Caco-2 (cell line): ENCODE measurements around the gene KMT2D. TPM values are rescaled to one million over a fixed set of nuclear protein-coding genes. Genes with fewer than 3 reads are reported as not detected.

Experiments used
- BruUV-seq: library from RNA; stranded (reverse); fragments of 400-500 nt; replicated peaks from 2 replicates; lab custom pipeline; 2021; lab: Mats Ljungman, UMichigan
- CTCF ChIA-PET: fragments of 300-600 bp; sonication (Branson Sonifier 250); formaldehyde crosslinking; loops from one replicate; lab custom pipeline; 2022; ENCODE audit warnings: antibody characterized with exemption; lab: Charles Lee
- POLR2A ChIA-PET: fragments of 300-600 bp; sonication (Branson Sonifier 250); formaldehyde crosslinking; loops from one replicate; lab custom pipeline; 2022; ENCODE audit warnings: antibody characterized with exemption; lab: Charles Lee
- DNase-seq, 2 experiments: peaks; one replicate each; pipeline versions ENCODE4 v3.0.0 to v3.0.0-alpha.2; 2020 to 2022
- H3K27me3 ChIP-seq: replicated peaks from 2 replicates; pipeline ENCODE4 v1.6.0; 2011; ENCODE audit warnings: low read length; ENCODE audit not compliant: control insufficient read depth, insufficient read depth
- H3K36me3 ChIP-seq: 2 replicates; pipeline ENCODE4 v1.5.1; 2011; ENCODE audit warnings: low read length; ENCODE audit not compliant: control insufficient read depth, insufficient read depth
- H3K4me1 ChIP-seq: fragments of 250-450 bp; sonication (Bioruptor Pico); 2 replicates; pipeline ENCODE4 v1.5.1; 2020; ENCODE audit warnings: mild to moderate bottlenecking
- H3K4me3 ChIP-seq: 2 replicates; pipeline ENCODE4 v1.5.1; 2011; ENCODE audit warnings: low read depth, mild to moderate bottlenecking, control low read depth, low read length
- H3K9me3 ChIP-seq: fragments of 250-450 bp; sonication (Bioruptor Pico); 2 replicates; pipeline ENCODE4 v1.5.1; 2020; ENCODE audit warnings: mild to moderate bottlenecking, moderate library complexity
- H3K27ac Mint-ChIP-seq: one replicate; pipeline ENCODE4 v1.8.0; 2022; ENCODE audit warnings: mixed read lengths; ENCODE audit not compliant: unreplicated experiment
- H3K27me3 Mint-ChIP-seq: one replicate; pipeline ENCODE4 v1.8.0; 2022; ENCODE audit warnings: mixed read lengths; ENCODE audit not compliant: insufficient read depth, unreplicated experiment
- H3K36me3 Mint-ChIP-seq: one replicate; pipeline ENCODE4 v1.8.0; 2022; ENCODE audit warnings: mild to moderate bottlenecking, mixed read lengths; ENCODE audit not compliant: insufficient read depth, unreplicated experiment
- H3K4me1 Mint-ChIP-seq: one replicate; pipeline ENCODE4 v1.8.0; 2022; ENCODE audit warnings: low read depth, mixed read lengths; ENCODE audit not compliant: unreplicated experiment
- H3K4me3 Mint-ChIP-seq: one replicate; pipeline ENCODE4 v1.8.0; 2022; ENCODE audit warnings: mild to moderate bottlenecking, moderate library complexity, mixed read lengths; ENCODE audit not compliant: unreplicated experiment
- H3K9me3 Mint-ChIP-seq: one replicate; pipeline ENCODE4 v1.8.0; 2022; ENCODE audit warnings: mixed read lengths; ENCODE audit not compliant: unreplicated experiment
- CTCF ChIP-seq, 2 experiments: fragments of 200-600 bp in 1 of 2; IDR thresholded peaks; 1 replicate in 1 of 2; 2 replicates in 1 of 2; pipeline versions ENCODE4 v1.5.1 to v1.8.0; 2011 to 2022; ENCODE audit warnings: antibody characterized with exemption in 1 of 2, control low read depth in 1 of 2, inconsistent platforms in 1 of 2, low read depth in 1 of 2, low read length in 1 of 2, mild to moderate bottlenecking in 1 of 2, moderate library complexity in 1 of 2; ENCODE audit not compliant: insufficient read depth in 1 of 2, severe bottlenecking in 1 of 2, unreplicated experiment in 1 of 2
- intact Hi-C: fragments of 100-400 bp; cut with micrococcal nuclease; formaldehyde crosslinking; loops from one replicate; pipeline ENCODE4 v1.10.0; 2022; ENCODE audit not compliant: unreplicated experiment
- total RNA-seq: library from RNA; stranded (reverse); gene quantifications from 2 replicates; pipeline ENCODE4 v1.2.3, GENCODE V29; 2022

Gene KMT2D
- total RNA-seq, 1 experiment from 2014 or later = 139 TPM

- Mint-ChIP-seq H3K27ac (no peak overlapping the region), H3K36me3 (peaks cover 92% of the 10 kb centered on the region)
Observed at GRCh38 chr12:49036029-49036428, 24.6 kb downstream of the KMT2D start.

GRCh38 chr12:49034286-49034622 is 26.3 kb downstream of the KMT2D start:
- no peak overlapping the region for H3K27ac Mint-ChIP-seq
- H3K9me3 Mint-ChIP-seq = no peaks in the 10 kb centered on the region
- CTCF ChIA-PET = no interaction called here
- no peak for DNase-seq
- H3K36me3 Mint-ChIP-seq = peaks cover 92% of the 10 kb centered on the region
- Histone ChIP-seq H3K36me3 (peaks cover 4% of the 10 kb centered on the region), H3K9me3 (no peaks in the 10 kb centered on the region), H3K27me3 (no peaks in the 10 kb centered on the region), H3K4me1 (no peaks in the 10 kb centered on the region), H3K4me3 (no peak overlapping the region)
- BruUV-seq = no TSS peak
- no peak overlapping the region for H3K4me3 Mint-ChIP-seq
- POLR2A ChIA-PET = no interaction called here
- intact Hi-C loops = no loop called here
- no peaks in the 10 kb centered on the region for H3K27me3 Mint-ChIP-seq
- TF ChIP-seq CTCF (IDR thresholded peaks at IDR 0.05; ENCODE audit: insufficient read depth in 1 of 2, low read depth in 1 of 2, low read length in 1 of 2, severe bottlenecking in 1 of 2, unreplicated experiment in 1 of 2) = no peak
- no peaks in the 10 kb centered on the region for H3K4me1 Mint-ChIP-seq

More at GRCh38 chr12:49036029-49036428, 24.6 kb downstream of the KMT2D start:
- TF ChIP-seq CTCF (IDR thresholded peaks at IDR 0.05; ENCODE audit: insufficient read depth in 1 of 2, low read depth in 1 of 2, low read length in 1 of 2, severe bottlenecking in 1 of 2, unreplicated experiment in 1 of 2) = no peak
- Mint-ChIP-seq H3K27me3 (no peaks in the 10 kb centered on the region), H3K4me3 (no peak overlapping the region), H3K9me3 (no peaks in the 10 kb centered on the region), H3K4me1 (no peaks in the 10 kb centered on the region)
- POLR2A ChIA-PET = no interaction called here
- peaks cover 4% of the 10 kb centered on the region for H3K36me3 ChIP-seq
- no TSS peak for BruUV-seq
- no peaks in the 10 kb centered on the region for H3K4me1 ChIP-seq
- no peak for DNase-seq
- no peaks in the 10 kb centered on the region for H3K9me3 ChIP-seq
- CTCF ChIA-PET = interaction anchor here (0.6 kb wide), 1 partner anchor 112 kb away, joined by 5 read pairs; no protein-coding TSS in a partner anchor
- intact Hi-C loops = no loop called here
- no peak overlapping the region for H3K4me3 ChIP-seq
- no peaks in the 10 kb centered on the region for H3K27me3 ChIP-seq

- CTCF ChIA-PET = no interaction called here
- TF ChIP-seq CTCF (IDR thresholded peaks at IDR 0.05; ENCODE audit: insufficient read depth in 1 of 2, low read depth in 1 of 2, low read length in 1 of 2, severe bottlenecking in 1 of 2, unreplicated experiment in 1 of 2) = no peak
- H3K27me3 Mint-ChIP-seq = no peaks in the 10 kb centered on the region
- H3K9me3 Mint-ChIP-seq = no peaks in the 10 kb centered on the region
- H3K4me3 ChIP-seq = no peak overlapping the region
- H3K4me1 Mint-ChIP-seq = no peaks in the 10 kb centered on the region
- H3K36me3 ChIP-seq = peaks cover 4% of the 10 kb centered on the region
- H3K4me3 Mint-ChIP-seq = no peak overlapping the region
- H3K27me3 ChIP-seq = no peaks in the 10 kb centered on the region
- no peaks in the 10 kb centered on the region for H3K9me3 ChIP-seq
- POLR2A ChIA-PET = no interaction called here
- peaks cover 94% of the 10 kb centered on the region for H3K36me3 Mint-ChIP-seq
- no TSS peak for BruUV-seq
- intact Hi-C loops = no loop called here
- H3K4me1 ChIP-seq = no peaks in the 10 kb centered on the region
- DNase-seq = no peak
- H3K27ac Mint-ChIP-seq = no peak overlapping the region
Observed at GRCh38 chr12:49033611-49034285, 26.8 kb downstream of the KMT2D start.
